GM12865 (cell line): ENCODE measurements around the gene SF3A2.

ENCODE experiments used
- DNase-seq: peaks from one replicate; pipeline ENCODE4 v3.0.0; 2010; ENCODE audit warnings: low read depth
- H3K4me3 ChIP-seq: 2 replicates; pipeline ENCODE4 v1.5.1; 2011; ENCODE audit warnings: mild to moderate bottlenecking, low read depth, low read length, control low read depth
- CTCF ChIP-seq: IDR thresholded peaks from 2 replicates; pipeline ENCODE4 v1.5.1; 2011; ENCODE audit warnings: low read length, control low read depth, low read depth, inconsistent platforms; ENCODE audit not compliant: insufficient read depth; ENCODE audit errors: missing control alignments

Gene SF3A2

GRCh38 chr19:2191456-2192310 is 44.9 kb upstream of the SF3A2 start:
- no peak for TF ChIP-seq CTCF
- DNase-seq = no peak
- H3K4me3 ChIP-seq = no peak overlapping the region

- no peak for TF ChIP-seq CTCF
- DNase-seq = no peak
- H3K4me3 ChIP-seq = no peak overlapping the region
Measured at GRCh38 chr19:2192862-2193261, 43.8 kb upstream of the SF3A2 start.

DNA sequence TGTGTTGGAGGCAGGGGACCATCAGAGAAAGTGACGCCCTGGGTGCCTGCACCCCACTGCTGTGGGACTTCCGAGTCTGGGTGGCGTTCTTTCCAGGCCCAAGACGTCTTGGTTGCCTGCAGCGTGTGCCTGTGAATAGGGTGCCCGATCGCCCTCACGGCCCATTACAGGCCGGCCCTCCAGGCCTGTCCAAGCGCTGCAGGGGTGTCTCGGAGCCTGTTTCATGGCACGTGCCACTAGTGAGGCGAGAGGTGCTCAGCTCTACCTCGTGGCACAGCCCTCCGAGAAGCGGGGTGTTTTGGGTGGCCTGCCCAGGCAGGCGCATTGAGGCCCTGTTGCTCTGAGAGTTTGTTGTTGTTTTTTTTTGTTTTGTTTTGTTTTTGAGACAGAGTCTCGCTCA is 42.8 kb upstream of the SF3A2 start:
- DNase-seq = no peak
- TF ChIP-seq CTCF = no peak
- H3K4me3 ChIP-seq = no peak overlapping the region

- no peak for DNase-seq
- TF ChIP-seq CTCF = no peak
- H3K4me3 ChIP-seq = no peak overlapping the region
Measured at GRCh38 chr19:2194513-2195078, 42.0 kb upstream of the SF3A2 start.

GRCh38 chr19:2195361-2195760 is 41.3 kb upstream of the SF3A2 start:
- DNase-seq = no peak
- no peak overlapping the region for H3K4me3 ChIP-seq
- TF ChIP-seq CTCF = no peak

DNA sequence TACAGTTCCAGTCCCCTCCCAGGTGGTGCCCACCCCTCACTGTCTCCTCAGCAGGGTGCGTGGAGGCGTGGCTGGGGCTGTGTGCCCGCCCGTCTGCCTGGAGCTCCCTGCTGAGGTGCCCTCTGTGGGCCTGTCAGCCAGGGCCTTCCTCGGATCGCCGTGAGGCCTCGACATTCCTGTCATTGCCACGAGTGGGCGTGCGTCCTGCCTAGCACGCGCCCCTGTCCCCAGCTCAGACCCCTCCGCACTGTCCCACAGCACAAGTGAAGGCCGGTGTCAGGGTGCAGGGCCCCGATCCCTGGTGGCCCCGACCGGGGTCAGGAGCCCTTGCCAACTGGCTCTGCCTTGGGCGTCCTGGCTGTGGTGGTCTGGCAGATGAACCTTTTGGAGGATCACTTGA is 40.7 kb upstream of the SF3A2 start:
- no peak for DNase-seq
- no peak for TF ChIP-seq CTCF
- no peak overlapping the region for H3K4me3 ChIP-seq

DNA sequence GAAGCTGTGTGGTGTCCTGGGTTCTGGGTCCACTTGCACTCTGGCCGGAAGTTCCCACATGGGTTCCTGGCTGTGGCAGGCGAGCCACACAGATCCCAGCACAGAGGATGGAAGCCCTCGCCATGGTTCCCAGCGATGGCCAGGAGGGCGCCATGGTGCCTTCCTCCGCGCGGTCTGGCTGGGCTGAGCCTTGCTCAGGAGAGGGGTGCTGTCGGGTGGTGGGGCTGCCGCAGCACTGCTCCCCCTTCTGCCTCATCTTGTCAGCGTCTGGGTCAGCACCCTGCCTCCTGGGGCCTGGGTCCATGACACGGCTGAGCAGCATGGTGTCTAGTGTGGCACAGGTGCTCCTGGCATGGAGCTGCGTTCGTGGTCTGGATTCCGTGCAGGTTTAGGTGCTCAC is 39.4 kb upstream of the SF3A2 start:
- DNase-seq = no peak
- H3K4me3 ChIP-seq = no peak overlapping the region
- no peak for TF ChIP-seq CTCF
